ENCODE measurements around the gene PSG4.
"Not testable (repeated sequence)": the region's sequence is repeated elsewhere in the genome, so short reads cannot be mapped to it uniquely, and the experiment has no call there.

PSG4 gene

DNA sequence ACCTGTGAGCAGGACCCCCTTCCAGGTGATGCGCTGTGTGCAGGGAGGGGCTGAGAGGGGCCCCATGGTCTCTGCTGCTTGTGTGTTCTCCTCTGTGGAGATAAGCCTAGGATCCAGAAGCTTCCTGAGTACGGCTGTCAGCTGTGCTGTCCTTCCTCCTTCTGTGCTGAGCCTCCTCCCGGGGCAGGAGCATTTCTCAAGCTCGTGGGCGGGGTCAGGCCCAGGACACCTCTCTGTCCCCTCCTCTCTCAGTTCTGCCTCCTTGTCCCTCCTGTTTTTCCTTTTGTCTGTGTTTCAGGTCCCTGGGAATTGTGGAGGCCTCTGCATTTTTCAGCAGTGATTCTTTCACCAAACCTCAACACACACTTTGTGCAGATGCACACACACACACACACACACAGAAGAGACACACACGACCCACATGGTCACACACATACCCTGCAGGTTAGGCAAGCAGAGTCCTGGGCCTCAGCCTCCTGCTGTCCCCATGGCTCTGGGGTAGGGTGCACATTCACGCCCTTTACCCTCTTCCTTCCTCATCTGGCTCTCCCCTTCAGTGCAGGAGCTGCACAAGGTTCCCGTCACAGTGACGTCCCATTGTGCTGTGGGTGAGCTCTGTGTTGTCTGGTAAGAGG lies at the start of gene PSG4:
Gene PSG4, minus strand, starts transcription at position 168 of the 635 bp plus-strand sequence. Its CDS starts 102 bp downstream, at position 66.
- DNase-seq: not testable (repeated sequence)

DNA sequence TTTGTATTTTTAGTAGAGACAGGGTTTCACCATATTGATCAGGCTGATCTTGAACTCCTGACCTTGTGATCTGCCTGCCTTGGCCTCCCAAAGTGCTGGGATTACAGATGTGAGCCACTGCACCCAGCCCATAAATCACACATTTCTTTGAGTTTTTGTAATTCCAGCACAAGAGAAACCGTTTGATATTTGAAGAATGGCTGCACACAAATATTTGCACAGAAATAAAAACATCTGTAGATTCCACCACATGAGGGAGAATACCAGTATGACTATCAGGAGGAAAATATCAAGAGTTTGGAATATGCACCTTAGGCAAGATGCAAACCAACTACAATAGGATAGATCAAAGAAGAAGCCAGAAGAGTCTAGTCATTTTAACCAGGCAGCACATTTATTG lies 46.0 kb upstream of the PSG4 start:
- not testable (repeated sequence) for DNase-seq

DNA sequence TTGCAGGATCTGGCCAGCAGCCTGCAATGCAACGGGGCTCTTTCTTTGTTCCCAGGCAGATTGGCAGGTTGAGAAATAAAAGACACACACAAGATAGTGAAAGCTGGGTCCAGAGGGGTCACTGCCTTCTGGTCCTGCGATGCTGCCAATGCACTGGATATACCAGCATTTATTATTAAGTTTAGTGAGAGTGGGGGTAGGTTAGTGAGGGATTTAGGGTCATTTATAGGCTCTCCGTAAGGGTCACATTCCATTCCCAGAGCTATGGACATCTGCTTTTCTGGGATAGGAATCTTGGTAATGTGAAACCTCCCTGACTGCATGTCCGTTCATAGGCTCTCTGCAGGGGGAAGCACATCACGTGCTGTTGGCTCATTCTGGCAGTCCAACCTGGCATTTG lies 44.9 kb upstream of the PSG4 start:
- not testable (repeated sequence) for DNase-seq

DNA sequence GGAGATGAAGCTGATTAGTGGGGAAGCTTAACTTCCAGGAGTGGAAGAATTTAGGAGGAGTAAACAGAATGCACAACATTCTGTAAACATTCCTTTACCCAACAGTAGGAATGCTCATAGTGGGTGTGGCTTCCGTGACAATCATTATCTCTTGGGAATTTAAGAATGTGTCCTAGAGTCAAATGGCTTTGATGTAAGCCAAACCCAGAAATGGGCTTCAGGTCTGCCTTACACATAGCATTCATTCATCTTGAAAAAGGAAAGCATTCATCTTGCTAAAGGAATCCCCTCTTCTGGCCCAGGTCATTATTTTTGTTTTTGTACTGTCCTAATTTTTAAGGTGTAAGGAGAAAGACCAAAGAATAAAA lies 43.2 kb upstream of the PSG4 start:
- DNase-seq: not testable (repeated sequence)

DNA sequence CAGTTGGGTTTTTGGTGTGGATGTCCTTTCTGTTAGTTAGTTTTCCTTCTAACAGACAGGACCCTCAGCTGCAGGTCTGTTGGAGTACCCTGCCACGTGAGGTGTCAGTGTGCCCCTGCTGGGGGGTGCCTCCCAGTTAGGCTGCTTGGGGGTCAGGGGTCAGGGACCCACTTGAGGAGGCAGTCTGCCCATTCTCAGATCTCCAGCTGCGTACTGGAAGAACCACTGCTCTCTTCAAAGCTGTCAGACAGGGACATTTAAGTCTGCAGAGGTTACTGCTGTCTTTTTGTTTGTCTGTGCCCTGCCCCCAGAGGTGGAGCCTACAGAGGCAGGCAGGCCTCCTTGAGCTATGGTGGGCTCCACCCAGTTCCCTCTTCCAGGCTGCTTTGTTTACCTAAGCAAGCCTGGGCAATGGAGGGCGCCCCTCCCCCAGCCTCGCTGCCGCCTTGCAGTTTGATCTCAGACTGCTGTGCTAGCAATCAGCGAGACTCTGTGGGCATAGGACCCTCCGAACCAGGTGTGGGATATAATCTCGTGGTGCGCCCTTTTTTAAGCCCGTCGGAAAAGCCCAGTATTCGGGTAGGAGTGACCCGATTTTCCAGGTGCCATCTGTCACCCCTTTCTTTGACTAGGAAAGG lies 41.9 kb upstream of the PSG4 start:
- DNase-seq: not testable (repeated sequence)

DNA sequence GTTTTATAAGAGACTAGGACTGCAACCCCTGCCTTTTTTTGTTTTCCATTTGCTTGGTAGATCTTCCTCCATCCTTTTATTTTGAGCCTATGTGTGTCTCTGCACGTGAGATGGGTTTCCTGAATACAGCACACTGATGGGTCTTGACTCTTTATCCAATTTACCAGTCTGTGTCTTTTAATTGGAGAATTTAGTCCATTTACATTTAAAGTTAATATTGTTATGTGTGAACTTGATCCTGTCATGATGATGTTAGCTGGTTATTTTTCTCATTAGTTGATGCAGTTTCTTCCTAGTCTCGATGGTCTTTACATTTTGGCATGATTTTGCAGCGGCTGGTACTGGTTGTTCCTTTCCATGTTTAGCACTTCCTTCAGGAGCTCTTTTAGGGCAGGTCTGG lies 40.4 kb upstream of the PSG4 start:
- not testable (repeated sequence) for DNase-seq

DNA sequence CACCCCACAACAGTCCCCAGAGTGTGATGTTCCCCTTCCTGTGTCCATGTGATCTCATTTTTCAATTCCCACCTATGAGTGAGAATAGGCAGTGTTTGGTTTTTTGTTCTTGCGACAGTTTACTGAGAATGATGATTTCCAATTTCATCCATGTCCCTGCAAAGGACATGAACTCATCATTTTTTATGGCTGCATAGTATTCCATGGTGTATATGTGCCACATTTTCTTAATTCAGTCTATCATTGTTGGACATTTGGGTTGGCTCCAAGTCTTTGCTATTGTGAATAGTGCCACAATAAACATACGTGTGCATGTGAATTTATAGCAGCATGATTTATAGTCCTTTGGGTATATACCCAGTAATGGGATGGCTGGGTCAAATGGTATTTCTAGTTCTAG lies 36.8 kb upstream of the PSG4 start:
- not testable (repeated sequence) for DNase-seq

DNA sequence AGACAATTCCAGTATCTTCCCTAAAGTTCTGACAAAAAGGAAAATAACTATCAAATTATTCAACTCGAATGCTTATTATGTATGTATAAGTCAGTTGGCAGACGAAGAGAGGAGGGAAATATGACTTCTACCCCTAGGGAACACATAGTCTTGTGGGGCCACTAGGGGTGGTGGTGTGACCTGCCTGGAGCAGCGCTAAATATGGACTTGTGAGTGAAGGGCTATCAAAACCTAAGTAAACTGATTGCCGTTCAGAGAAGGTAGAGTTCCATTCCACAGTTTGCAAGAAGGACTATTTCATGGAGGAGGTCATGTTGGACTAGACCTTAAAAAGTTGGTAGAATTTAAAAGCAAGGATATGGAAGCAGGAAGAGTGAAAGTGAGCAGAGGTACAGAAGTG lies 32.8 kb upstream of the PSG4 start:
- DNase-seq: not testable (repeated sequence)

DNA sequence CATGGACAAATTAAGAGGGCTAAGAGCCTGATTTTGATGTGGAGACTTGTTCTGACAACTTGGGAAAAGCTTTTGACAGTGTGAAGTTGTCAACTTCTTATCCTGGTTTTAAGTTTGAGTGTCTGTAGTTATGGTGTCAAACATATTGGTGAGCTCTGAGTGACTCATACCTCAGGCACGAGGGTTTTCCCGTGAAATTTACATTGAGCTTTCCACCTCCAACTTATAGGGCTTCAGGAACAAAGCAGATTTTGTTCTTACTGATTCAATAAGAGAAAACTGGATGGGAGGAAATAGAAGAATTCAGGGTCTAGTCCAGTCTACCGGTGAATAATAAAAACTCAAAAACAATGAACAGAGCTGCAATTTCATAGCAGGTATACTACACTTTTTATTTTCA lies 30.2 kb upstream of the PSG4 start:
- not testable (repeated sequence) for DNase-seq

DNA sequence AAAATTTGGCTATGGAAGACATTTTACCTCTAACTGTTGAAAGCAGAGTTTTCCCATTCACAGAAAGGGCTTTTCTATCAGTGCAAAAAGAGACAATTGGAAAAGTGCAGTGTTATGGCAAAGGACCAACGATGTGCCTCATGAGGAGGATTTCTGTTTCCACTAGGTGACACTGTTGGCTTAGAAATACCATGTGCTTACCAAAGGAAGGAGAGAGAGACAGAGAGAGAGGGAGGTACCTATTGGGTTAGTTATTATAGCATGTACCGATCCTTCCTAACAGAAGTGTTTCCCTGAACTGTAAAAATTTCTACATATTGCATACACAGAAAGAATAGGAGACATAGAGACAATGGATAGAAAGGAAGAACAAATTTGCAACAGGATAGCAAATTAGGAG lies 23.9 kb upstream of the PSG4 start:
- no peak for DNase-seq

DNA sequence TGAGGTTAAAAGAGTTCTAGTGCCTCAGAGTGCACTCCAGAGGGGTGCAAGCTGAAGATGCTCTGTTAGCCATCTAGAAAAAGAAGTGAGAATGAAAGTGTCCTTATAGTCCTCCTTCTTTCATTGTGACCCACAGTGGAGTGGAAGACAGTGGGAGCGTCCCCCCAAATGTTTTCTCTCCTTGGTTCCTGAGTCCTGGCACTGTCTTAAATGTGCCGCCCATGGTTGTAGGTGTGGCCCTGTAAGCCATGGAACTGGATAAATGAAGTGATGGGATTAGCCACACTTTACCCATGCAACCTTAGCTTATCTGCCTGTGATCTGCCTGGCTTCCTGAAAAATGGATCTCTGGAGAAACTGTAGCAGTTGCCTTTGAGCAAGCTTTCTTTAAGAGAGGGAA lies 23.3 kb upstream of the PSG4 start:
- DNase-seq: not testable (repeated sequence)

DNA sequence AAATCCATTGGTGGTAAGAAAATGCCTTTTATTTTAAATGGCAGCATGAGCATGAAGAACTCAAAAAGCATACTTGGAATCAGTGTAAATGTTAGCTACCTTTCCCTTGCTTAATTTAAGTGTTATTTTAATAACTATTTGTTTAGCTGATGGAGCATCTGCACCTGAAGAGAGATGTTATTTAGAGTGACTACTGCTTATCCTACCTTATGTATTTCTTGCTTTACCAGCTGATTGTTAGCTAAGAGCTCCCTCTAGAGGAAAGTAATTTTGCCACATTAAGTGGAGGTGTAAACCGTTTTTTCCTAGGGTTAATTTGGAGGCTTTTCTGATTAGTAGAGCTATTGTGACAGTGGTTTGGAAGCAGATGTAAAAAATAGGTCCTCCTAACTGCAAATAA lies 21.5 kb upstream of the PSG4 start:
- not testable (repeated sequence) for DNase-seq

DNA sequence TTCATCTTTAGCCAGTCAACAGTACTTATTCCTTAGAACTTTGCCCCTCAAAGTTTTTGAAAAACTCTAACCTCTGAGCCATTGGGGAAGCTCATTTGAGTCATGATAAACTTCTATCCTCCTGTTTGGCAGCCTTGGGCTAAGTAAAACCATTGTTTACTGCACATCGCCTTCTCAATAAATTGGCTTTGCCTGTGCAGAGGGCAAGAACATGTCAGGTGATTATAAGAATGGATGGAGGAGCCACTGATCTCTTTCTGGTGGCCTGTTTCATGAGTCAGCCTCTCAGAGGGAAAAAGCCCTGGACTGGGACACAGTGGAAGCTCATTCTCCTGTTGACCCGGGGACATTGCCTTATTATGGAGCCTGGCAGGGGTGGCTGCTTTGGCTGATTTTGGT lies 19.4 kb upstream of the PSG4 start:
- DNase-seq: no peak

DNA sequence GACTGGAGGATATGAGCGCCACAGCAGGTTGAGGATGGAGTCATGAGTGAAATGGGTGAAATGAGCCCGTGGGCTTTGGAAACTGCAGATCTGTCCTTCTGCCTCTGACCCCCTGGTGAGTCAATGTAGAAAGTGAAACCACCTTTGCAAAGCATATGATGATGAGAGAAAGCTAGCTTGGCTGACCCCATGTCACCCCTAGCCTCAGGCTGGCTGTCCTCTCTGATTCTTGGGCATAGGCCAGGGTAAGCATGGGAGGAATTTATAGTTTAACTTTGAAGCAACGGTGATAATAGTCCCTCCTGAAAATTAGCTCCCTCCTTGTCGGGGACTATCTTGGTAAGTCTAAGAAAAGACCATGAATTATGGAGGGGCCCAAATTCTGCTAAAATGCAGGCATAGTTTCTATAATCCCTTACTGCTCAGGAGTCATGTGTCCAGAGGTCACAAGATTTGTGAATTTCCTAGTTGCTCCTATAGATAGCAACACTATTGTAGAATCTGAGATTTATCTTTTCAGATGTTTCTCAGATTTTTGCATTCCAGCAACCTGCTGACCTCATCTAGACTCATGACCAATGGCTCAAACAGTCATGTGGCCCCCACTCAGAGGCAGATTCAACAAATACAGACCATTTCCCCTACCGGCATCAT lies 18.9 kb upstream of the PSG4 start:
- DNase-seq: not testable (repeated sequence)

DNA sequence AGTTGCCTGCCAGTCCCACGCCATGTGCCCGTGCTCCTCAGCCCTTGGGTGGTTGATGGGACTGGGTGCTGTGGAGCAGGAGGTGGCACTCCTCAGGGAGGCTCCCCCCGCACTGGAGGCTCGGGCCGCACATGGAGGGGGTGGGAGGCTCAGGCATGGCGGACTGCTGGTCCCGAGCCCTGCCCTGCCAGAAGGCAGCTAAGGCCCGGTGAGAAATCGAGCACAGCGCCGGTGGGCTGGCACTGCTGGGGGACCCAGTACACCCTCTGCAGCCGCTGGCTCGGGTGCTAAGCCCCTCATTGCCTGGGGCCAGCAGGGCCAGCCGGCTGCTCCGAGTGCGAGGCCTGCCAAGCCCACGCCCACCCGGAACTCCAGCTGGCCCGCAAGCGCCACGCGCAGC lies 16.5 kb upstream of the PSG4 start:
- DNase-seq: not testable (repeated sequence)

DNA sequence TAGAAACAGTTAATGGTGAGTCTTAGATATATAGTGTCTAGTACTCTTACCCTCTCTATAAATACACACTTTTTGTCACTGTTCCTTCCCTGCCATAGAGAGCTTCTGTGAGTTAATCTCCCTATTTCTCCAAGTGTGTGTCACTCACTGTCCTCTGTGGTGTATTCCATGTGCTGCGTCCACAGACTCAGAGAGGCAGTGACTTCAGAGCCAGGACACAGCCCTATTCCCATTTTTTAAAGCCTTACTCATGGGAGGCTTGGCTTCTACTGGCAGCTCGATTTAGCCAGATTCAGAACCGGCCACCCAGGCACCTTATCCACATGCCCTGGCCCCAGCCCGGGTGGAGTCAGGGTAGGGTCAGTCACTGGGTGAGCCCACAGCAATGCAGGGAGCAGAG lies 13.7 kb upstream of the PSG4 start:
- DNase-seq: not testable (repeated sequence)

DNA sequence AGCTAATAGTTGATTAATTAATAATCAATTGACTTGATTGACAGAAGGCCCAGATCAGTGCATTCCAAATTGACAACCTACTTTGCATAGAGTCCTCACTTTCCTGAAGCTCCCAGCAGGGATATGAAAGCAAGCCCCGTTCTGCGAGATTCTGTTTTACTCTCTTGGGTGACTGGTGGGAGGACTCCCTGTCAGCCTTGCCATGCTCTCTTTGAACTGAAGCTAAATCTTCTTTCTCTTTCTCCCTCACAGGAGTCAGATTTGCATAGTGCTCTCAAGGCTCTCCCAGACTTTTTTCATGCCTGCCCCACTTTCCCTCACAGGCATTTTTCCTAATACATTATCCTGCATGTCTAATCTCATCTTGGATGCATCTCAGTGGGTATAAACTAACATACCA lies 10.4 kb upstream of the PSG4 start:
- not testable (repeated sequence) for DNase-seq

DNA sequence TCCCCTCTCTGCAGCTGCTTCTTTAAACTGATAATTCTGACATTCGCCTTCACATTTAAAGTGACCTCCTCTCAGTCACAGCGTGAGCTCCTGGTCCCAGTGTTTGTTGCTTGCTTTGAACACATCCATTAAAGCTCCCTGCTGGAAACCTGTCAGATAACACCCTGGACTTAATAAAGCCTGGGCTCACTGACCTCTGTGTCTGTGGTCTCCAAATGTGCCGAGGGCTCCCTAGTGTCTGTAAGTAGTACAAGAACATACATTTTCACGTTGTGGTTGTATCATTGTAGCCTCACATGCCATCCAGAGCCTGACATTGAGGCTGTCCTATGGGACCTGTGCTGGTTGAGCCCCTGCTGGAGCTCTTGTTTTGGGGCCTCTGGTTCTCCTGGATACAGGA lies 2.6 kb upstream of the PSG4 start:
- no peak for DNase-seq

DNA sequence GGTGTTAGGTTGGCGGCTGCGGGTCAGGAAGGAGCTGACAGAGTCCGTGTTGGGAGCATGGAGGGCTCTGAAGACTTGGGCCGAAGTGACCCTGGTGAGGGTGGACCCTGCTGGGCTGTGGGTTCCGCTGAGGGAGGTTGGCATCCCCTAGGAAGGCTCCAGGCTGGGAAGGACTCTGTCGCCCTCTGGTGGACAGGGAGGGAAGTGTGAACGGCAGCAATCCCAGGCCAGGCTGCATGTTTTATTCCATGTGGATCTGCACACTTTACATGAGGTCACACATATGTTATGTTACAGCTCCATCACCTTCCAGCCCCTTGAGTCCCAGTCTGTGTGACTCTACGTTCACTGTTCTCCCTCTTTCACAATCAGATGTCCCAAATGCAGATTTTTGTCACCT lies 1.7 kb upstream of the PSG4 start:
- not testable (repeated sequence) for DNase-seq

DNA sequence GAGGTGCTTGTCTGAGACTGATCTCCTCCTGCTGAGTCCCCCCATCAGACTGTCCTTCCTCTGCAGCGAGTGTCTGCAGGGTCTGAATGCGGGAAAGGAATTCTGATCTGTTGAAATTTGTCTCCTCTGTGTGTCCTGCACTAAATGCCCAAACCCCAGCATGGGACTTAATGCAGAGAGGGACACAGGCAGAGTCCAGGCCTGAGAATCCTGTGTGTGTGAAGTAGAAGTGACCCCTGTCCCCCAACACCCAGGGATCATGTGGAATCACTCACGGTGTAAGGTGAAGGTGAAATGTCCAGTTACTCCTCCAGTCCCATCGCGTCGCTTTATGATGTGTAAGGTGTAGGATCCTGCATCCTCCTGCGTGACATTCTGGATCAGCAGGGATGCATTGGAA lies 1.8 kb downstream of the PSG4 start:
- not testable (repeated sequence) for DNase-seq

DNA sequence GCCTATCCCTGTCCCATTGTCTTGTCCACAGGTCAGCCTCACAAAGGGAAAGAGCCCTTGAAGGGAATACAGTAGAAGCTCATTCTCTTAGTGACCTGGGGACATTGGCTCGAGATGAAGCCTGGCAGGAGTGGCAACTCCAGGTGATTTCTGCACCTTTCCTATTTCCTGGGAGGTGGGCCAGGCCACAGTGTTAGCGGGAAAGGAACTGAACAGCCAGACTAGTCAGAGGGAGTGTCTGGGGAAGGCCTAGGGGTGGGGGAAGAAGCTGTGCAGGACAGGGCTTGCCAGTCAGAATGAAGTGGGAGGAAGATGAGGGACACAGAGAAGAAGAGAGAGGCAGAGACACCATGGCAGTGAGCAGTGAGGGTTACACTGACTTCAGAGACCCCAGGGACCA lies 3.5 kb downstream of the PSG4 start:
- DNase-seq: not testable (repeated sequence)

DNA sequence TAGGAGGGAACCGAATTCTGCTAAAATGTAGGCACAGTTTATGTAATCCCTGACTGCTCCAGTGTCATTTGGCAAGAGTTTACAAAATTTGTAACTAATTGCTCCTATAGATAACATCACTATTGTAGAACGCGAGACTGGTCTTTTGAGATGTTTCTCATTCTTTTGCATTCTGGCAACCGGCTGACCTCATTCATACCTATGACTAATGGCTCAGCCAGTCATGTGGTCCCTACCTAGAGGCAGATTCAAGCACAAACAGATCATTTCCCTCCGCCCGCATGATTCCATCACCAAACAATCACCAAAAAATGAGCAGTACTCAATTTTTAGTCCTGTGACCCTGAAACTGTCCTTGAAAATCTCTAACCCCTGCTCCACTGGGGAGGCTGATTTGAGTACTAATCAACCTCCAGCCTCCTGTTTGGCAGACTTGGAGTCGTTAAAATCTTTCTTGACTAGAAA lies 4.1 kb downstream of the PSG4 start:
- DNase-seq: not testable (repeated sequence)

DNA sequence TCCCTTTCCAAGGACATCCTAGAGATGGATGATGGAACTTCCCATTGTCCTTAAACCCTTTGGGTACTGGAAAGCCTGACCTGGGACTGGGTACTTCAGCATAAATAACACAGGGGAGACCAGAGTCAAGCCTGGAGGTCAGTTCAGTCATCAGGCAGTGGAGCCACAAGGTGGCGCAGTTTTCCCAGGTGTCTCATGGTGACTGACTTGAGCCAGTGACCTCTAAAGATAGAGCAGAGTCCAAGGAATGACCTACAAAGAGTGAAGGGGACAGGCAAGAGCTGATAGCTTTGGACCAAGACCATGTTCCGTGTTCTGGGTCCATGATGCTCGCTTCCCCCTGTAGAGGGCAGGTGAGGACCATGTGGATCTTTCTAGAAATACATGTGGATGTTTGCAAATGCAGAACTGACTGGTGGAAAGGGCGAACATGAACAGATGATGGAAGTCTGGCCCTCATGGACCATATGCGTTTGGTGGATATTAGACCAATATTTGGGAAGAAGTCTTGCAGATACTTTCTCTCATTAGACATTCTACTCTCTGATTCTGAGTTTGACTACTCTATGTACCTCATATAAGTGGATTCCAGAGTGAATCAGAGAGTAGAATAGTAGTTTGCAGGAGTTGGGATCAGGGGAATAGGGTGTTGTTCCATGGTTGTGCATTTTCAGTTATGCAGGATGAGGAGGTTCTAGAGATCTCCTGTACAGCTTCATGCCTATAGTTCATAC lies 6.6 kb downstream of the PSG4 start:
- not testable (repeated sequence) for DNase-seq
